ENCODE results near the gene MAPRE2. TPM values are rescaled to one million over a fixed set of nuclear protein-coding genes. Genes with fewer than 3 reads are reported as not detected.

Gene MAPRE2
- total and polyA plus RNA-seq, 7 donors, result 3.3 to 83.4 (median 57.3) TPM

DNA sequence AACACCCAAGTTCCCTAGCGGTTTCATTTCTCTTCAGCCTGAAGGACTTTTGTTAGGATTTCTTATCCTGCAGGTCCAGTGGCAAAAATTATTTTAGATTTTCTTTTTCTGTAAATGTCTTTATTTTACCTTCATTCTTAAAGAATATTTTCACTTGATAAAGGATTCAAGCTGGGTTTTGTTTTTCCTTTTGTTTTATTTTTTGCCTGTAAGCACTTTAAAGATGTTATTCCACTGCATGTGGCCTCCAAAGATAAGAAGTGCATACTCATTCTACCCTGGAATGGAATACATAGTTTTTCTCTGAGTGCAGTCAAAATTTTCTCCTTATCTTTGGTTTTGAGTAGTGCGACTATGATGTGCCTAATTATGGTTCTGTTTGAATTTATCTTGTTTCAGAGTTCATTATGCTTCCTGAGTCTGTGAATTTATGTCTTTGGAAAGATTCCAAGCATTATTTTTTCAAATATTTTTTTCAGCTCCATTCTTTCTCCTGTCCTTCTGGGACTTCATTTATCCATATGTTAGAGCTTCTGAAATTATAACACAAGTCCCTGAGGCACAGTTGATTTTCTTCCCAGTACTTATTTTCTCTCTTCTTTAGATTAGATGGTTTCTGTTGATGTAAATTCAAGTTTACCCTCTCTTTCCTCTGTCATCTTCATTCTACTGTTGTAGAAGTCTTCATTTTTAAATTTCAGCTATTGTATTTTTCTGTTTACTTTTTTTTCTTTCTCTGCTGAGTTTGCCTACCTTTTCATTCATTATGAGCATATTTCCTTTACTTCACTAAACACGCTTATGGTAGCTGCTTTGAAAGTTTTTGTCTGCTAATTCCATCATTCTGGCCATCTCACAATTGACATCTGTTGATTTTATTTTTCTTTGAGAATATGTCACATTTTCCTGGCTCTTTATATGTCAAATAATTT lies 69.6 kb downstream of the MAPRE2 start:
- intact Hi-C loops (cut with DNase I), result loop anchor here in 1 of 2 donors (10.0 kb wide), 1 partner anchor 226 kb away; no protein-coding TSS in a partner anchor
- WGBS, 3 donors, result 86 to 97% (median 90%) methylated on average over 3 of the region's 3 CpGs
- Histone ChIP-seq H3K4me1 (peaks cover 6% of the 10 kb centered on the region), H3K36me3 (ENCODE audit: insufficient read depth in 1 of 2, low read depth in 1 of 2) (no peaks in the 10 kb centered on the region), H3K4me3 (no peak overlapping the region), H3K27me3 (ENCODE audit: insufficient read depth in 3 of 3, low read length in 2 of 3) (no peaks in the 10 kb centered on the region), H3K9me3 (peaks cover 5% of the 10 kb centered on the region), H3K27ac (no peak overlapping the region)
- TF ChIP-seq, protein P1, sequence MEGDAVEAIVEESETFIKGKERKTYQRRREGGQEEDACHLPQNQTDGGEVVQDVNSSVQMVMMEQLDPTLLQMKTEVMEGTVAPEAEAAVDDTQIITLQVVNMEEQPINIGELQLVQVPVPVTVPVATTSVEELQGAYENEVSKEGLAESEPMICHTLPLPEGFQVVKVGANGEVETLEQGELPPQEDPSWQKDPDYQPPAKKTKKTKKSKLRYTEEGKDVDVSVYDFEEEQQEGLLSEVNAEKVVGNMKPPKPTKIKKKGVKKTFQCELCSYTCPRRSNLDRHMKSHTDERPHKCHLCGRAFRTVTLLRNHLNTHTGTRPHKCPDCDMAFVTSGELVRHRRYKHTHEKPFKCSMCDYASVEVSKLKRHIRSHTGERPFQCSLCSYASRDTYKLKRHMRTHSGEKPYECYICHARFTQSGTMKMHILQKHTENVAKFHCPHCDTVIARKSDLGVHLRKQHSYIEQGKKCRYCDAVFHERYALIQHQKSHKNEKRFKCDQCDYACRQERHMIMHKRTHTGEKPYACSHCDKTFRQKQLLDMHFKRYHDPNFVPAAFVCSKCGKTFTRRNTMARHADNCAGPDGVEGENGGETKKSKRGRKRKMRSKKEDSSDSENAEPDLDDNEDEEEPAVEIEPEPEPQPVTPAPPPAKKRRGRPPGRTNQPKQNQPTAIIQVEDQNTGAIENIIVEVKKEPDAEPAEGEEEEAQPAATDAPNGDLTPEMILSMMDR (IDR thresholded peaks at IDR 0.05), result no peak
- ATAC-seq, result no peak
- no peak for DNase-seq

DNA sequence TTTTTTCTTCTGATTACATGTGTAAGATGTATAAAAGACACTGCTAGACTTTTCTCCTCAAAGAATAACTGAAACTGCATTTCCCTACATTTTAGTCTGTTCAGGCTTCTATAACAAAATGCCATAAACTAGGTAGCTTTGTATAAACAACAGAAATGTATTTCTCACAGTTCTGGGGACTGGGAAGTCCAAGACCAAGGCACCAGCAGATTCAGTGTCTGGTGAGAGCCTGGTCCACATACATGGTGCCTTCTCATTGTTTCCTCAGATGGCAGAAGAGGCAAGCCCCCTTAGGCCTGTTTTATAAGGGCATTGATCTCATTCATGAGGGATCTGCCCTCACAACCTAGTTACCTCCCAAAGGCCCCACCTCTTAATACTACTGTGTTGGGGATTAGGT lies 71.5 kb downstream of the MAPRE2 start:
- intact Hi-C loops (cut with DNase I), result loop anchor here in 1 of 2 donors (10.0 kb wide), 1 partner anchor 228 kb away; no protein-coding TSS in a partner anchor
- H3K9me3 ChIP-seq, result peaks cover 5% of the 10 kb centered on the region
- no peaks in the 10 kb centered on the region for H3K27me3 ChIP-seq (ENCODE audit: insufficient read depth in 3 of 3, low read length in 2 of 3)
- DNase-seq (no peak), ATAC-seq (no peak)
- H3K4me3 ChIP-seq, result no peak overlapping the region
- H3K27ac ChIP-seq, result no peak overlapping the region
- TF ChIP-seq, protein P1 (IDR thresholded peaks at IDR 0.05), result no peak
- peaks cover 20% of the 10 kb centered on the region for H3K4me1 ChIP-seq
- H3K36me3 ChIP-seq (ENCODE audit: insufficient read depth in 1 of 2, low read depth in 1 of 2), result no peaks in the 10 kb centered on the region

DNA sequence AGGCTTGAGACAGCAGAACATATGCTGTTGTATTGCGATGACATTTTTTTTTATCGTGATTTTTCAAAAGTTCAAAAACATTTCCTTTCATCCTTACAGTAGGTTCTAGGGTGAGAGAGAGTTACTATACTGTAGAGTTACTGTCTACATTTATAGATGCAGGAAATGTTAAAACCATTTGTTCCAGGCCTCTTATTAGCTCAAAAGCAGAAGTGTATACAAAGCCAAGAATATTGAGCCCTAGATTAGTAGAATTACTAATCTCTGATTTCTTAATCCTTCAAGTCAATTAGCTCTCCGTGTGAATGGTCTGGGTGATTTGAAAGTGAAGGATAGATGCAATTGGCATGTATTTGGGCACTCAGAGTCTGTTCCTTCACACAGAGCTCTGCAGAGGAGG lies 73.1 kb downstream of the MAPRE2 start:
- Histone ChIP-seq H3K36me3 (ENCODE audit: insufficient read depth in 1 of 2, low read depth in 1 of 2) (no peaks in the 10 kb centered on the region), H3K4me1 (peaks cover 36% of the 10 kb centered on the region), H3K4me3 (no peak overlapping the region), H3K27ac (peak overlapping the region; percentile 50), H3K9me3 (peaks cover 5% of the 10 kb centered on the region), H3K27me3 (ENCODE audit: insufficient read depth in 3 of 3, low read length in 2 of 3) (no peaks in the 10 kb centered on the region)
- no peak for ATAC-seq
- 58 to 70% (median 58%) methylated on average over 3 of the region's 3 CpGs for WGBS, 3 donors
- DNase-seq, result no peak
- intact Hi-C loops (cut with DNase I), result loop anchor here in 1 of 2 donors (10.0 kb wide), 1 partner anchor 230 kb away; no protein-coding TSS in a partner anchor
- TF ChIP-seq, protein P1 (IDR thresholded peaks at IDR 0.05), result no peak

DNA sequence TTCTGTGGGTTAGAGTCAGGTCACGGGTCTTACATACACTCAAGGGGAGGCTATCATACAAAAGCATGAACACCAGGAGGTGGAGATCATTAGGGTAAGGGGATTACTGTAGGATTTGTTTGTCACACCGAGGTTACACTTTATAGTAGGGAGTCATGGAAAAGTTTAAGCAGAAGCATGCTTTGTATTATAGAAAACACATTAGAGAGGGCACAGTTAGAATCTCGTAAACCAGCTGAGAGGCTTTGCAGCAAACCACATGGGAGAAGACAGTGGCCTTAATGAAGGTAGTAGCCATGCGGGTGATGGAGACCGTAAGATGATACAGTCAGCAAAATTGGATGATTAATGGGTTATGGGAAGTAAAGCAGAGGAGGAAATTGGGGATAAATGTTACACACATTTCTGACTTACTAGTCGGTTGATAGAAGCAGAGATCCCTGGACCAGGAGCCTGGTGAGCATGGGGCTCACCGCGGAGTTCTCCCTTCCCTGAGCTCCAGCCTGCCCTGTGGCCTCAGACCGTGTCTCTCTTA lies 75.6 kb downstream of the MAPRE2 start:
- H3K4me1 ChIP-seq, result peaks cover 56% of the 10 kb centered on the region
- no peaks in the 10 kb centered on the region for H3K9me3 ChIP-seq
- 73 to 88% (median 75%) methylated on average over 9 of the region's 9 CpGs for WGBS, 3 donors
- no peak for DNase-seq
- intact Hi-C loops (cut with DNase I), result loop anchor here in 1 of 2 donors (10.0 kb wide), 1 partner anchor 232 kb away; no protein-coding TSS in a partner anchor
- peak overlapping the region; percentile 83 for H3K27ac ChIP-seq
- no peaks in the 10 kb centered on the region for H3K36me3 ChIP-seq (ENCODE audit: insufficient read depth in 1 of 2, low read depth in 1 of 2)
- H3K27me3 ChIP-seq (ENCODE audit: insufficient read depth in 3 of 3, low read length in 2 of 3), result no peaks in the 10 kb centered on the region
- ATAC-seq, result peak in 2 of 4 donors; percentile 13 to 17
- TF ChIP-seq, protein P1 (IDR thresholded peaks at IDR 0.05), result no peak
- H3K4me3 ChIP-seq, result no peak overlapping the region

All from psoas muscle (tissue), 8 donors.